ENCODE results near the gene STC2.

STC2 gene

DNA sequence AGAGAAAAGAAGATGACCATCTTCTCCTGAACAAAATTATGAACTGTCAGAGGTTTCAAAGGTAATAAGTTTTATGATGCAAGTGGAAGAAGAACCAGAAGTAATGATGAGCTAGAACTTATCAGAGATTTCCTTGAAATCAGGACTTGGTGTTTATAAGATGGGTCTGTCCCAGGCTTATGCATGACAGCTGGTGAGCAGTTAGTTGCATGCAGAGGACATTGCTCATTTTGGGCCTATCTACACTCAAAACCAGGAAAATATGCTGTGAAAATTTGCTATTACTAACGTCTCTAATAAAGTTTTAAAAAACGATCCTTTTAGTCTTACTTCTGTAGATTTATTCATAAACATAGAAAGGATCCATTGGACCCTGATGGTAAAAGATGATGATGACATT is 6.6 kb upstream of the STC2 start:
- no peak overlapping the region for H3K4me3 ChIP-seq (ENCODE audit: low read depth, low read length)
- DNase-seq (ENCODE audit: low read depth), result peak; percentile 45
- TF ChIP-seq CTCF (conservative IDR thresholded peaks at IDR 0.05; ENCODE audit: low read depth, low read length), result no peak

GRCh38 chr5:173333925-173334661 is 5.9 kb upstream of the STC2 start:
- H3K4me3 ChIP-seq (ENCODE audit: low read depth, low read length), result no peak overlapping the region
- no peak for TF ChIP-seq CTCF (conservative IDR thresholded peaks at IDR 0.05; ENCODE audit: low read depth, low read length)
- DNase-seq (ENCODE audit: low read depth), result peak; percentile 85

DNA sequence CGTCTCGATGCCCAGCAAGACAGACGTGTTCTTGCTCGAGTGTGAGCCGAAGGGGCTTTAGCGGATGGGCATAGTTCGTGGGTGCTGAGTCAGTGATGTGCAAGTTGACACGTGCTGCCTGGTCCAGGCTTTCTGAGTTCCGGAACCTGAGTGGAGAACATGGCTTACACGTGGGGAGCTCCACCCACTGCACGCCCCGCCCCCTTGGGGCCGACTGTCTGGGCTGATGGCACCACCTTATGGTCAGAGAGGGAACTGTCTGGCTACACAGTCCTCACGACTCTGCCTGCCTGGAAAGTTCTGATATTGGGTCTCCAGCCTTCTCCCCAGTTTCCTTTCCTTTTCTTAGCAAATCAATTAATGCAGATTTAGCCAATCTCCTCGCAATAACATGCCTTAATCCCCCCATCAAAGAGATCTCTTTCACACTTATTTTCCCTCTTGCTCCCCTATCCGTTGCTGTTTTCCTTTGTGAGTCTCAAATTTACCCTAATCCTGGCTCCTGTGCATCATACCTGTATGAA is 3.8 kb upstream of the STC2 start:
- peak; percentile 99 for TF ChIP-seq CTCF (conservative IDR thresholded peaks at IDR 0.05; ENCODE audit: low read depth, low read length)
- peak; percentile 95 for DNase-seq (ENCODE audit: low read depth)
- no peak overlapping the region for H3K4me3 ChIP-seq (ENCODE audit: low read depth, low read length)

DNA sequence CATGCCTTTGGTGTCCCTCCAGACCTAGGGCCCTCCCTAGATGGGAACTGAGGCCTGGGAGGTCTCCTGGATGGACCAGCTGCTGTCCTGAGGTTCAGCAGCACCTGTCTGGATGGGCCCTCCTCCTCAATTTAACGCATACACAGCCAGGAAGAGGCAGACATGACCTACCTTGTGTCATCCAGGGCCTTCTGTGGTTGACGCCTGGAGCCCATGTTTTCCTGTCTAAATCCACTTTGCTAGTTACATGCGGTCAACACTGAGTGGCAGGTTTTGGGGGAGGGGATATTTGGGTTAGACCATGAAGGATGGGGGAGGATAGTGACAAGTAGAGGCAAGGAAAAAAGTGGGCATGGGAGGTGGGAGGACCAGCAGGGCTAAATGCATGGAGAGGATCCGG is 3.1 kb upstream of the STC2 start:
- H3K4me3 ChIP-seq (ENCODE audit: low read depth, low read length), result no peak overlapping the region
- TF ChIP-seq CTCF (conservative IDR thresholded peaks at IDR 0.05; ENCODE audit: low read depth, low read length), result no peak
- no peak for DNase-seq (ENCODE audit: low read depth)

DNA sequence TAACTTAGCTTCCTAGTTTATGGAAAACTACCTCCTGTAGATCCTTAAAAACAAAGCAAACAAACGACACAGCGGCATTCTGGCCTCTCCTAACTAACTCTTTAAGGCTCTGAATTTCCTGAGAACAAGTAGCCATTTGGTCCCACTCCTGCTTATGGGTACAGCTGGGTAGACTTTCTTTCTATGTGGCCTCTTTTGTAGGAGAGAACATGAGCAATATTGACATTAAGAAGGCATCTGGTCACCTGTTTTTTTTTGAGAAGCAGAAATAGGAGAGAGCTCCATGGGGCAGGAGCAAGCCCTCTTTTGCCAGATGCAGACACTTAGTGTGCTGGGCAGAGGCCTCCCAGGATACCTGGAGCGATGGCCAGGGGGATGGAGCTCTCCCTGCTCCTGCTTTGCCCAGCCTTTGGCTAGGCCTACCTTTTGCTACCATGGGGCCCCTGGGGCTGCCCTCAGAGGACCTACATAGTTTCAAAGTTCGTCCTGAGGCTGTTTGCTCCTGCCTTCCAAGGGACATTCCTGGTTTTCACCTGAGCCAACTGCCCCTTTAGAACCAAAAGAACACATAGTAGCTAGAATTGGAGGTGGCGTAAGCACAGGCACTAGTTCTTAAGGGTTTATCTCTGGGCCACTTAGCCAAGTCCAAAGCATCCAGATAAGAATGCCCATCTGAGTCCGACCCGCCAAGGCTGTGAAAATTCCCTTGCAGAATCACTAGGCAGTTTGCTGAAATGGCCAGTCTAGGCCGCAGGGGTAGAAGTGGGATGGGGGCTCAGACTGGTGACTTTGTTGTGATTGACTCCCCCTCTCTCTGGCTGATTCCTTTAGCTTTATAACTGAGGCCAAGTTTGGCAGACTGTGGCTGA is 2.4 kb upstream of the STC2 start:
- H3K4me3 ChIP-seq (ENCODE audit: low read depth, low read length), result peak overlapping the region; percentile 75
- no peak for TF ChIP-seq CTCF (conservative IDR thresholded peaks at IDR 0.05; ENCODE audit: low read depth, low read length)
- DNase-seq (ENCODE audit: low read depth), result no peak

DNA sequence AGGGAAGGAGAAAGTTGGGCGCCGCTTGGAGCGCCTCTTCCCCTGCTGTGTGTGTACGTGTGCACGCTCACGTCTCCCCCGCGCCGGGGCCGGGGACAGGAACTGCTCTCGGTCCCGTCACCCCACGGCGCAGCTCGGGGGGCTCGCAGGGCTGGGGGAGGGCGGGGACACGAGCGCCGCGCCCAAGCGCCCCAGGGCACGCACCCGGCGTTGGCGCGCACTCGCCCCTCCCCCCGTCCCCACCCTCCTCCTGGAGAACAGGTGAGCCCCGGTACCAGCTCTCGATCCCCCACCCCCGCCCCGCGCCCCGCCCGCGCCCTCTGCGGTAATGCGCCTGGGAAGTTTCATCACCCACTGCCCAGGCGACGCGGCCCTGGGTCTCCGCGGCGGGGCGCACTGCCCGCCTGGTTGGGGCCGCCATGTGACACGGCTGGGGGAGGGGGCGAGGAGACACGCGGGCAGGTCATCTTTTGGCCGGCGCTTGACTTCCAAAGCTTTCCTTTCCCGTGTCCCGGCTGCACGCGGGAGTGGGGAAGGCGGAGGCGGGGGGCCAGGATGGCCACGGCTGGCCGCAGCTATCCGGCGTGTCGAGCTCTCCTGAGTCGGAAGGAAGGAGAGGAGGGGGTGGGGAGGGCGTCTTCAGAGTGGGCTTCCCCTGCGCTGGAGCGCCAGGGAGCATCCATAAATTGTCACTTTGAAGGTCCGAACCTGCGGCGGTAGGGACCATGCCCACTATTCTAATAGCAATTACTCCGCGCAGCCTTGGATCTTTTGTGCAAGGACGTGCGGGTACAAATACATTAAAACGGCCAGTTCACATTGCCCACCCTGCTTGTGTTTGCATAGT is 1.5 kb upstream of the STC2 start:
- no peak for DNase-seq (ENCODE audit: low read depth)
- H3K4me3 ChIP-seq (ENCODE audit: low read depth, low read length), result peak overlapping the region; percentile 75

More for the DNA sequence above, 1.5 kb upstream of the STC2 start:
- no peak for TF ChIP-seq CTCF (conservative IDR thresholded peaks at IDR 0.05; ENCODE audit: low read depth, low read length)

Data from choroid plexus epithelial cell (primary cell).